ENCODE results near the gene ZFP28. TPM values are rescaled to one million over a fixed set of nuclear protein-coding genes. Genes with fewer than 3 reads are reported as not detected.
A peak's percentile ranks its signal among the peaks of the same experiment; 100 is the strongest.

The ZFP28 gene
- polyA plus RNA-seq, 3 donors = 0.31 to 1.1 (median 0.41) TPM

GRCh38 chr19:56594783-56595547, 56.2 kb downstream of the ZFP28 start, which contains the start of gene ZNF71:
Gene ZNF71, plus strand, starts transcription at chr19:56595302. Its CDS starts 6,257 bp downstream, at chr19:56601559.
- no peaks in the 10 kb centered on the region for H4K20me1 ChIP-seq (ENCODE audit: insufficient read depth, low read length)
- no peak for TF ChIP-seq CTCF (IDR thresholded peaks at IDR 0.05)
- H3K4me3 ChIP-seq (replicated peaks in 1 of 3; ENCODE audit: low read depth in 2 of 3, low read length in 3 of 3) = peak within 1 kb of the TSS; percentile 63 to 92 (median 67)
- H2AFZ ChIP-seq (ENCODE audit: insufficient read depth, low read depth, low read length, poor library complexity, severe bottlenecking) = peak within 1 kb of the TSS; percentile 96
- H3K27me3 ChIP-seq (ENCODE audit: control insufficient read depth in 2 of 2, insufficient read depth in 2 of 2, low read length in 2 of 2) = no peaks in the 10 kb centered on the region
- H3K4me2 ChIP-seq (replicated peaks; ENCODE audit: extremely low read depth, low read length, poor library complexity, severe bottlenecking) = peak within 1 kb of the TSS; percentile 97
- peak within 1 kb of the TSS; percentile 80 for H3K9ac ChIP-seq (ENCODE audit: insufficient read depth, low read length, poor library complexity, severe bottlenecking)
- Mint-ChIP-seq H3K27me3 (ENCODE audit: low read depth in 3 of 3) (no peaks in the 10 kb centered on the region), H3K27ac (peak within 1 kb of the TSS in 5 of 7 donors; percentile 5 to 84 (median 73)), H3K36me3 (peaks cover 10 to 23% of the 10 kb centered on the region in 2 donors), H3K4me3 (peak within 1 kb of the TSS; percentile 93 to 94), H3K4me1 (peaks cover 14% of the 10 kb centered on the region), H3K9me3 (peaks cover 42 to 72% (median 51%) of the 10 kb centered on the region in 7 donors)
- peak within 1 kb of the TSS in 1 of 2 donors; percentile 64 for H3K27ac ChIP-seq (ENCODE audit: low read depth in 1 of 2, low read length in 2 of 2)
- no peaks in the 10 kb centered on the region for H3K36me3 ChIP-seq (replicated peaks in 1 of 2; ENCODE audit: control insufficient read depth in 1 of 2, insufficient read depth in 2 of 2, low read length in 2 of 2)
- peaks cover 13 to 17% of the 10 kb centered on the region in 2 donors for H3K4me1 ChIP-seq (ENCODE audit: control insufficient read depth in 1 of 2, insufficient read depth in 2 of 2, low read length in 2 of 2)
- under 1% methylated on average over 48 of the region's 52 CpGs for WGBS (ENCODE audit: insufficient coverage)
- peaks cover 10% of the 10 kb centered on the region for H3K79me2 ChIP-seq (ENCODE audit: insufficient read depth, low read length)
- peaks cover 49% of the 10 kb centered on the region in 2 donors for H3K9me3 ChIP-seq (replicated peaks in 1 of 2; ENCODE audit: control insufficient read depth in 1 of 2, insufficient read depth in 1 of 2, low read length in 2 of 2)
- intact Hi-C loops (cut with micrococcal nuclease) = no loop called here
- DNase-seq = peak; percentile 69 to 78 (median 71)

GRCh38 chr19:56595548-56595899, 56.8 kb downstream of the ZFP28 start:
- Histone ChIP-seq H3K9me3 (replicated peaks in 1 of 2; ENCODE audit: control insufficient read depth in 1 of 2, insufficient read depth in 1 of 2, low read length in 2 of 2) (peaks cover 46 to 47% of the 10 kb centered on the region in 2 donors), H3K27ac (ENCODE audit: low read depth in 1 of 2, low read length in 2 of 2) (peak overlapping the region in 1 of 2 donors; percentile 64), H3K79me2 (ENCODE audit: insufficient read depth, low read length) (peaks cover 10% of the 10 kb centered on the region), H3K4me3 (replicated peaks in 1 of 3; ENCODE audit: low read depth in 2 of 3, low read length in 3 of 3) (peak overlapping the region; percentile 63 to 92 (median 67)), H3K27me3 (ENCODE audit: control insufficient read depth in 2 of 2, insufficient read depth in 2 of 2, low read length in 2 of 2) (no peaks in the 10 kb centered on the region), H4K20me1 (ENCODE audit: insufficient read depth, low read length) (no peaks in the 10 kb centered on the region), H3K36me3 (replicated peaks in 1 of 2; ENCODE audit: control insufficient read depth in 1 of 2, insufficient read depth in 2 of 2, low read length in 2 of 2) (no peaks in the 10 kb centered on the region), H3K4me2 (replicated peaks; ENCODE audit: extremely low read depth, low read length, poor library complexity, severe bottlenecking) (peak overlapping the region; percentile 97), H3K9ac (ENCODE audit: insufficient read depth, low read length, poor library complexity, severe bottlenecking) (peak overlapping the region; percentile 80), H2AFZ (ENCODE audit: insufficient read depth, low read depth, low read length, poor library complexity, severe bottlenecking) (peak overlapping the region; percentile 96), H3K4me1 (ENCODE audit: control insufficient read depth in 1 of 2, insufficient read depth in 2 of 2, low read length in 2 of 2) (peaks cover 13 to 17% of the 10 kb centered on the region in 2 donors)
- DNase-seq = peak in 1 of 3 donors; percentile 4
- peak overlapping the region; percentile 93 to 94 for H3K4me3 Mint-ChIP-seq
- TF ChIP-seq CTCF (IDR thresholded peaks at IDR 0.05) = no peak
- peaks cover 39 to 69% (median 48%) of the 10 kb centered on the region in 7 donors for H3K9me3 Mint-ChIP-seq
- intact Hi-C loops (cut with micrococcal nuclease) = no loop called here
- no peaks in the 10 kb centered on the region for H3K27me3 Mint-ChIP-seq (ENCODE audit: low read depth in 3 of 3)
- 2% methylated on average over 4 of the region's 4 CpGs for WGBS (ENCODE audit: insufficient coverage)
- H3K27ac Mint-ChIP-seq = peak overlapping the region in 3 of 7 donors; percentile 73 to 84 (median 82)
- peaks cover 14% of the 10 kb centered on the region for H3K4me1 Mint-ChIP-seq
- peaks cover 11 to 24% of the 10 kb centered on the region in 2 donors for H3K36me3 Mint-ChIP-seq
